OCI-LY1 (cell line): ENCODE results near the gene SYT14.
"Not testable (repeated sequence)": the region's sequence is repeated elsewhere in the genome, so short reads cannot be mapped to it uniquely, and the experiment has no call there.

Experiments
- H2AFZ ChIP-seq: fragments of 200-600 bp; sonication (generic), shearing (Covaris generic); 2 replicates; pipeline ENCODE4 v1.6.0; 2014; ENCODE audit warnings: antibody characterized with exemption, mild to moderate bottlenecking, low read length
- H3F3A ChIP-seq: fragments of 200-600 bp; sonication (generic), shearing (Covaris generic); 2 replicates; pipeline ENCODE4 v1.6.0; 2014; ENCODE audit warnings: mild to moderate bottlenecking, antibody characterized with exemption, low read length, moderate library complexity; ENCODE audit not compliant: insufficient read depth
- H3K27ac ChIP-seq: fragments of 200-600 bp; sonication (generic); 2 replicates; pipeline ENCODE4 v1.5.1; 2014; ENCODE audit warnings: low read length, mixed run types, mild to moderate bottlenecking, low read depth; ENCODE audit not compliant: poor library complexity, severe bottlenecking
- H3K27me3 ChIP-seq: fragments of 200-600 bp; sonication (generic); 2 replicates; pipeline ENCODE4 v1.6.0; 2014; ENCODE audit warnings: antibody characterized with exemption, mild to moderate bottlenecking, low read length, moderate library complexity; ENCODE audit not compliant: insufficient read depth
- H3K36me3 ChIP-seq: fragments of 200-600 bp; sonication (generic); 2 replicates; pipeline ENCODE4 v1.6.1; 2014; ENCODE audit warnings: mild to moderate bottlenecking, antibody characterized with exemption, low read length, moderate library complexity, mixed read lengths; ENCODE audit not compliant: insufficient read depth
- H3K4me1 ChIP-seq: fragments of 200-600 bp; sonication (generic); 2 replicates; pipeline ENCODE4 v1.5.1; 2014; ENCODE audit warnings: mild to moderate bottlenecking, low read length, moderate library complexity; ENCODE audit not compliant: insufficient read depth, severe bottlenecking
- H3K4me2 ChIP-seq: fragments of 200-600 bp; sonication (generic), shearing (Covaris generic); 2 replicates; pipeline ENCODE4 v1.6.1; 2014; ENCODE audit warnings: low read length
- H3K4me3 ChIP-seq: fragments of 200-600 bp; sonication (generic); 2 replicates; pipeline ENCODE4 v1.5.1; 2014; ENCODE audit warnings: low read length, low read depth, mild to moderate bottlenecking, mixed read lengths; ENCODE audit not compliant: poor library complexity, severe bottlenecking
- H3K79me2 ChIP-seq: fragments of 200-600 bp; shearing (Covaris generic); 2 replicates; pipeline ENCODE4 v1.6.1; 2016; ENCODE audit warnings: mixed run types, low read length, mixed read lengths; ENCODE audit not compliant: insufficient read depth
- H3K9ac ChIP-seq: fragments of 200-600 bp; sonication (generic), shearing (Covaris generic); 2 replicates; pipeline ENCODE4 v1.6.1; 2014; ENCODE audit warnings: mild to moderate bottlenecking, low read length, mixed read lengths
- H3K9me2 ChIP-seq: fragments of 200-600 bp; sonication (generic), shearing (Covaris generic); 2 replicates; pipeline ENCODE4 v1.6.1; 2014; ENCODE audit warnings: low read depth, mild to moderate bottlenecking, low read length, mixed read lengths
- H3K9me3 ChIP-seq: fragments of 200-600 bp; shearing (Covaris generic); 2 replicates; pipeline ENCODE4 v1.6.1; 2014; ENCODE audit warnings: low read length, mixed read lengths
- H4K20me1 ChIP-seq: fragments of 200-600 bp; sonication (generic), shearing (Covaris generic); 2 replicates; pipeline ENCODE4 v1.6.0; 2016; ENCODE audit warnings: mild to moderate bottlenecking, low read length; ENCODE audit not compliant: insufficient read depth
- EZH2 ChIP-seq: fragments of 200-600 bp; sonication (generic), shearing (Covaris generic); IDR thresholded peaks from 2 replicates; pipeline ENCODE4 v1.8.0; 2017; ENCODE audit warnings: borderline replicate concordance, mixed run types, mild to moderate bottlenecking, antibody characterized with exemption, low read length, moderate library complexity, mixed read lengths
- TF ChIP-seq, protein P1 (sequence below): fragments of 200-600 bp; sonication (generic), shearing (Covaris generic); IDR thresholded peaks from 2 replicates; pipeline ENCODE4 v1.5.1; 2017; ENCODE audit warnings: mild to moderate bottlenecking, antibody characterized with exemption, low read length, moderate library complexity, mixed read lengths

Gene SYT14

DNA sequence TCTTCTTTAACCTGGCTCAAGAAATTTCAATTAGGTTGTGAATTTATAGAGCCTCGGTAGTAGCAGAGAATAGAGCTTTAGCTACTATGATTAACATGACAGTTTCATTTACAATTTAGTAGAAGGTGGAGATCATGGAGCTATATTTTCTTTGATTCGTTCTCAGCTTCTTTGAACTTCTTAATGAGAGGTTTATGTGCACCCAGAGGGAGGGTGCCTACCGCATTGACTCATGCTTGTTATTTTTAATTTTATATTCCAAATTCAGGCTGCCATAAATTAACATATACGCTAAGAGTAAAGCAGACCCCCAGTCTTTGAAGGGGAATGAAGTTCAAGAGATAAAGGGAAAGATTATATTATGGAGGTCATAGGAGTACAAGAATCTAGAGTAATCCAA lies 24.4 kb downstream of the SYT14 start:
- Histone ChIP-seq H4K20me1 (no peaks in the 10 kb centered on the region), H3K4me2 (no peak overlapping the region), H3K36me3 (no peaks in the 10 kb centered on the region), H3K4me3 (no peak overlapping the region), H3K27ac (no peak overlapping the region), H2AFZ (no peak overlapping the region), H3K4me1 (no peaks in the 10 kb centered on the region), H3K9ac (no peak overlapping the region), H3K79me2 (no peaks in the 10 kb centered on the region), H3K9me3 (no peaks in the 10 kb centered on the region), H3F3A (no peaks in the 10 kb centered on the region), H3K9me2 (no peaks in the 10 kb centered on the region), H3K27me3 (no peaks in the 10 kb centered on the region)
- TF ChIP-seq, protein P1, sequence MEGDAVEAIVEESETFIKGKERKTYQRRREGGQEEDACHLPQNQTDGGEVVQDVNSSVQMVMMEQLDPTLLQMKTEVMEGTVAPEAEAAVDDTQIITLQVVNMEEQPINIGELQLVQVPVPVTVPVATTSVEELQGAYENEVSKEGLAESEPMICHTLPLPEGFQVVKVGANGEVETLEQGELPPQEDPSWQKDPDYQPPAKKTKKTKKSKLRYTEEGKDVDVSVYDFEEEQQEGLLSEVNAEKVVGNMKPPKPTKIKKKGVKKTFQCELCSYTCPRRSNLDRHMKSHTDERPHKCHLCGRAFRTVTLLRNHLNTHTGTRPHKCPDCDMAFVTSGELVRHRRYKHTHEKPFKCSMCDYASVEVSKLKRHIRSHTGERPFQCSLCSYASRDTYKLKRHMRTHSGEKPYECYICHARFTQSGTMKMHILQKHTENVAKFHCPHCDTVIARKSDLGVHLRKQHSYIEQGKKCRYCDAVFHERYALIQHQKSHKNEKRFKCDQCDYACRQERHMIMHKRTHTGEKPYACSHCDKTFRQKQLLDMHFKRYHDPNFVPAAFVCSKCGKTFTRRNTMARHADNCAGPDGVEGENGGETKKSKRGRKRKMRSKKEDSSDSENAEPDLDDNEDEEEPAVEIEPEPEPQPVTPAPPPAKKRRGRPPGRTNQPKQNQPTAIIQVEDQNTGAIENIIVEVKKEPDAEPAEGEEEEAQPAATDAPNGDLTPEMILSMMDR: no peak
- TF ChIP-seq EZH2: no peak

DNA sequence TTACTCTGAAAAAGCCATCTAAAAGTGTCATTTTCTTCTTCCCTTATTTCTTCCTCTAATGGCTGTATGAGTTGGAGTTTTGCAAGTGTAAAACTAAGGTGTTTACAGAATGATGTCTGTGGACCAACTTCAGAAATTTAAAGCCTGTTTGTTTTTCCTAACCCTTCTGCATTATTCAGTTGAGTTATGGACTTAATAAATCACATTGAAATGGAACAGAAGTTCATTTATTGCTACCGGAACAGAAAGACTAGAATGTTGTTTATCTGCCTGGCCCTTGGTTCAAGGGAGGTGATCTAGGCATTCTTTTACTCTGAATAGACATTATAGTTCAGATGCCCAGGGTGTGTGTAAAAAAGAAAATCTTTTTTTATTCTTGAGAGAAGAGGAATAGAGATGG lies 24.8 kb downstream of the SYT14 start:
- no peaks in the 10 kb centered on the region for H4K20me1 ChIP-seq
- no peak overlapping the region for H3K27ac ChIP-seq
- H3F3A ChIP-seq: no peaks in the 10 kb centered on the region
- H3K4me3 ChIP-seq: no peak overlapping the region
- no peak for TF ChIP-seq EZH2
- TF ChIP-seq, protein P1: no peak
- H3K9ac ChIP-seq: no peak overlapping the region
- no peaks in the 10 kb centered on the region for H3K27me3 ChIP-seq
- no peaks in the 10 kb centered on the region for H3K79me2 ChIP-seq
- H3K9me3 ChIP-seq: no peaks in the 10 kb centered on the region
- H3K4me1 ChIP-seq: no peaks in the 10 kb centered on the region
- no peak overlapping the region for H2AFZ ChIP-seq
- no peaks in the 10 kb centered on the region for H3K36me3 ChIP-seq
- no peak overlapping the region for H3K4me2 ChIP-seq
- no peaks in the 10 kb centered on the region for H3K9me2 ChIP-seq

DNA sequence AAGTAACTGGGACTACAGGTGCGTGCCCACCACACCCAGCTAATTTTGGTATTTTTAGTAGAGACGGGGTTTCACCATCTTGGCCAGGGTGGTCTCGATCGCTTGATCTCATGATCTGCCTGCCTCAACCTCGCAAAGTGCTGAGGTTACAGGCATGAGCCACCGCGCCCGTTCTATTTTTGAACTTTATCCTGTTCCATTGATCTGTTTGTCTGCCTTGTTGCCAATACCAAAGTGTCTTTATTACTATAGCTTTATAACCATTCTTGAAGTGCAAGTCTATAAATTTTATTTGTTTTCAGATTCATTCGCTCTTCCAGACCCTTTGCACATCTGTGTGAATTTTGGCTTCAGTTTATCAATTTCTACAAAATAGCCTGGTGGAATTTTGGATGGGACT lies 28.0 kb downstream of the SYT14 start:
- H3K4me2 ChIP-seq: no peak overlapping the region
- H3K4me1 ChIP-seq: no peaks in the 10 kb centered on the region
- no peaks in the 10 kb centered on the region for H3K27me3 ChIP-seq
- no peaks in the 10 kb centered on the region for H3K79me2 ChIP-seq
- H3F3A ChIP-seq: no peaks in the 10 kb centered on the region
- H3K27ac ChIP-seq: no peak overlapping the region
- TF ChIP-seq, protein P1: no peak
- no peak for TF ChIP-seq EZH2
- no peaks in the 10 kb centered on the region for H3K9me2 ChIP-seq
- H2AFZ ChIP-seq: no peak overlapping the region
- H4K20me1 ChIP-seq: no peaks in the 10 kb centered on the region
- H3K36me3 ChIP-seq: no peaks in the 10 kb centered on the region
- H3K9me3 ChIP-seq: no peaks in the 10 kb centered on the region
- H3K4me3 ChIP-seq: no peak overlapping the region
- no peak overlapping the region for H3K9ac ChIP-seq

DNA sequence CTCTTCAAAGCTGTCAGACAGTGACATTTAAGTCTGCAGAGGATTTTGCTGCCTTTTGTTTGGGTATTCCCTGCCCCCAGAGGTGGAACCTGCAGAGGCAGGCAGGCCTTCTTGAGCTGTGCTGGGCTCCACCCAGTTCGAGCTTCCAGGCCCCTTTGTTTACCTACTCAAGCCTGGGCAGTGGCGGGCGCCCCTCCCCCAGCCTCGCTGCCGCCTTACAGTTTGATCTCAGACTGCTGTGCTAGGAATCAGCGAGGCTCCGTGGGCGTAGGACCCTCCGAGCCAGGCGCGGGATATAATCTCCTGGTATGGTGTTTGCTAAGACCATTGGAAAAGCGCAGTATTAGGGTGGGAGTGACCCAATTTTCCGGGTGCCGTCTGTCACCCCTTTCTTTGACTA lies 40.7 kb downstream of the SYT14 start:
- not testable (repeated sequence) for H3K4me1 ChIP-seq, H4K20me1 ChIP-seq, H3K4me2 ChIP-seq, H3K9me3 ChIP-seq, H3K36me3 ChIP-seq, H3K79me2 ChIP-seq, H3K9ac ChIP-seq, H3K4me3 ChIP-seq, H3K27me3 ChIP-seq, H3F3A ChIP-seq, H2AFZ ChIP-seq, H3K9me2 ChIP-seq, H3K27ac ChIP-seq
